ENCODE results near the gene ANO9.
"Not testable (repeated sequence)": the region's sequence is repeated elsewhere in the genome, so short reads cannot be mapped to it uniquely, and the experiment has no call there.

The ANO9 gene

GRCh38 chr11:400241-400689 lies 41.5 kb downstream of the ANO9 start:
- DNase-seq = no peak

DNA sequence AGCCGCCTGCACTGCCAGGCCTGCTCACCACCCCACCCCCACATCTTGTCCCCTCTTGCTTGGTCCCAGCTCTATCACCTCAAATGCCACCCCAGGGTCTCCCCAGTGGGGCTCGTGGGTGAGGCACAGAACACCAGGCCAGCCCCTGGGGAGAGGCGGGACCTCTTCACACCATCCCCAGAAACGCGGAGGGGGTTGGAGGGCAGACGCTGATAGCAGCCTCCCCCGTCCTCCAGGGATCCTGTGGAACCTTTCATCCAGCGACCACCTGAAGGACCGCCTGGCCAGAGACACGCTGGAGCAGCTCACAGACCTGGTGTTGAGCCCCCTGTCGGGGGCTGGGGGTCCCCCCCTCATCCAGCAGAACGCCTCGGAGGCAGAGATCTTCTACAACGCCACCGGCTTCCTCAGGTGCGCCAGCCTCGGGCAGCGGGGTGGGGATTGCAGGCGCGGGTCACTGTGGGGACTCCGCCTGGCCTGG lies 42.0 kb downstream of the ANO9 start:
- no peak for DNase-seq

DNA sequence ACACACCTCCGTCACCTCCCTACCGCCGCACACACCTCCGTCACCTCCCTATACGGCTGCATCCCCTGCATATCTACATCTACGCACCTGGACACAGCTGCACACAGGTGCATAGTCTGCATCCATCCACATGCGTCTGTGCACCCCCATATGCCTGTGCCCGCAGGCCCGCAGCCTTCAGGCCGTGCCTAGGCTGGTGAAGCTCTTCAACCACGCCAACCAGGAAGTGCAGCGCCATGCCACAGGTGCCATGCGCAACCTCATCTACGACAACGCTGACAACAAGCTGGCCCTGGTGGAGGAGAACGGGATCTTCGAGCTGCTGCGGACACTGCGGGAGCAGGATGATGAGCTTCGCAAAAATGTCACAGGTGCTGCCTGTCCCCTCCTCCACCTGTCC lies 43.0 kb downstream of the ANO9 start:
- DNase-seq = no peak

DNA sequence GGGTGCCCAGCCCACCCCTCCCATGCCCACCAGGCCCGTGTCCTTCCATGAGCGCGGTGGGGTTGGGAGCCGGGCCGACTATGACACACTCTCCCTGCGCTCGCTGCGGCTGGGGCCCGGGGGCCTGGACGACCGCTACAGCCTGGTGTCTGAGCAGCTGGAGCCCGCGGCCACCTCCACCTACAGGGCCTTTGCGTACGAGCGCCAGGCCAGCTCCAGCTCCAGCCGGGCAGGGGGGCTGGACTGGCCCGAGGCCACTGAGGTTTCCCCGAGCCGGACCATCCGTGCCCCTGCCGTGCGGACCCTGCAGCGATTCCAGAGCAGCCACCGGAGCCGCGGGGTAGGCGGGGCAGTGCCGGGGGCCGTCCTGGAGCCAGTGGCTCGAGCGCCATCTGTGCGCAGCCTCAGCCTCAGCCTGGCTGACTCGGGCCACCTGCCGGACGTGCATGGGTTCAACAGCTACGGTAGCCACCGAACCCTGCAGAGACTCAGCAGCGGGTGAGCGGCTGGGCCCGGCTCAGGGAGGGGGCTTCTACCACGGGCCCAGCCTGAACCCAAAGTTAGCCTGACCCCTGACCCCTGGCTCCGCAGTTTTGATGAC lies 44.8 kb downstream of the ANO9 start:
- DNase-seq = peak; percentile 65

DNA sequence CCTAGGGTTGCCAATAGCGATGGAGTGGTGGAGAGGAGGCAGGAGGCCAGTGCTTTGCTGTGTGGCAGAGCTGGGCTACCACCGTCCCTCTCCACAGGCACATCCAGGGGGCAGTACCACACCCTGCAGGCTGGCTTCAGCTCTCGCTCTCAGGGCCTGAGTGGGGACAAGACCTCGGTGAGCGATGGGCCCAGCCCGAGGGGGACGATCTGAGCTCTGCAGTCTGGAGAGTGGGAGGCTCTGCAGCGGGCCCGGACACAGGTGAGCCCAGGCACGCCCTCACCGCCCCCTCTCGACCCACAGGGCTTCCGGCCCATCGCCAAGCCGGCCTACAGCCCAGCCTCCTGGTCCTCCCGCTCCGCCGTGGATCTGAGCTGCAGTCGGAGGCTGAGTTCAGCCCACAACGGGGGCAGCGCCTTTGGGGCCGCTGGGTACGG lies 45.3 kb downstream of the ANO9 start:
- DNase-seq = peak; percentile 28

DNA sequence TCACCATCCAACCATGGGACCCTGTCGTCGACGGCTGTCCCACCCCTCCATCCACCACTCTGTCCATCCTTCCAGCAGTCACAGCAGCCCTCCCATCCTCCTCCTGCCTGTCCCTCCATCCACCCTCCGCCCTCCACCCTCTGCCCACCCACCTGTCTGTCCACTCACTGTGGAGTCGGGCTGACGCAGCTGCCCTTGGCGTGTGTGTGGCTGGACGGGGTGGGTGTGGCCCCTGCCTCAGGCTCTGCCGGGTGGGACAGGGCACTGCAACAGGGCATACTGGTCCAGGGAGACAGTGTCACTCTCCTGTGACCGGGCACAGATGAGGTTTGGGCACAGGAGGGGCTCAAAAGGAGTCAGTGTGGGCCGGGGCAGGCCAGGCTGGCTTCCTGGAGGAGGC lies 45.9 kb downstream of the ANO9 start:
- DNase-seq = no peak

DNA sequence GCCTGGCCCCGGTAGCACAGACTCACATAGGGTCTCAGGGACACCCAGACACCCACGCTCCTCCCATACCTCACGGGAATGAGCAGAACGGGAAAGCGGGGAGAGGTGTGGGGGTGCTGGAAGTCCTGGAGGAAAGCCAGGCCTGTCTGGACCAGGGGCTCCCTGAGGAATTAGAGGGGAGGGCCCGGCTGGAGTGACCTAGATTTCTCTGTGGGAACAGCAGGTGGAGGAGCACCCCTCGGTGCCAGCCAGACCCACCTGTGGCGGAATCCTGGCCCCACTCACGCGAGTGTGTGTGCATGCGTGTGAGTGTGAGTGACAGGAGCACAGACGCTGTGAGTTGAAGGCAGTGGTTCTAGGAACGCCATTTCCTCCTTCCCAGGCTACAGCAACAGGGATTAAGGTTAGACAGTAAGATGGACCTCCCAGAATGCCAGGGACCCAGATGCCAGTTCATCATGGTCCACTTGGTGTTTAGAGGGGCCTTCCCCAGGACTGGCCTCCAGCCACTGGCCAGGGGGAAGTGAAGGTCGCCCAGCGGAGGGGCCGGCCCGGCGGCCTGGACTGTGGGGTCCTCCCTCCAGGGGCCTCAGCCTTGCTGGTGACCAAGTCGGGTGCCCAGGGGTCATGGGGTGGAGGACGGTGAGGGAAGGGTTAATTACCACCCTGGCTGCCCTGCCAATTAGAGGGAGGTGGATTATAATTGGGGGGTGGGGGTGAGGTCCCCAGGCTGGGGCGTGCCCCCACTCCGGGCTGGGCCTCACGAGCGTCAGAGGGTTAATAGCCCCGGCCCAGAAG lies 46.8 kb downstream of the ANO9 start:
- no peak for DNase-seq

DNA sequence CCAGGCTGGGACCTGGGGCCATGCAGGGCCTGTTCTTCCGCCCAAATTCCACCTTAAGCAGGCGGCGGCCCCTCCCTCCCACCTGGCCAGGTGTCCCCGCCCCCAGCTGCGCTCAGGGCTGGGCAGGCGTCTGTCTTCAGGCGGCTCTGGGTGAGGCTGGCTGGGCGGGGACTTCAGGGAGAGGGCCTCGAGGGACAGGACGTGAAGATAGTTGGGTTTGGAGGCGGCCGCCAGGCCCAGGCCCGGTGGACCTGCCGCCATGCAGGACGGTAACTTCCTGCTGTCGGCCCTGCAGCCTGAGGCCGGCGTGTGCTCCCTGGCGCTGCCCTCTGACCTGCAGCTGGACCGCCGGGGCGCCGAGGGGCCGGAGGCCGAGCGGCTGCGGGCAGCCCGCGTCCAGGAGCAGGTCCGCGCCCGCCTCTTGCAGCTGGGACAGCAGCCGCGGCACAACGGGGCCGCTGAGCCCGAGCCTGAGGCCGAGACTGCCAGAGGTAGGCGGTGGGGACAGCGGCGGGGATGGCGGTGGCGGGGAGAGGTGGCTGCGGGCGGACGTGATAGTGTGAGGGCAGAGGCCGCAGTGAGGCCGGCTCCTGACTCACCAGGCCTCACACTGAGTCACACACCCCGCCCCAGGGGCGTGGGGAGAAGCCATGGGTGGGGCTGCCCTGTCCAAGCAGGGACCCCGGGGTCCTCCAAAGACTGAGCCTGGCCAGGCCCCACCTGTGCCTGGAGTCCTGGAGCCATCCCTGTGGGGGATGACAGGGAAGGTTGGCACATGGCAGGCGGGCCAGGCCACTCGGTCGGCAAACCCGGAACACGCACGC lies 47.6 kb downstream of the ANO9 start, which contains the start of gene PKP3:
PKP3 (plus strand) TSS at position 176 of the 824 bp plus-strand sequence; CDS start at position 260, 84 bp downstream.
- peak; percentile 59 for DNase-seq

GRCh38 chr11:393219-394033 lies 48.4 kb downstream of the ANO9 start:
- DNase-seq = peak; percentile 84

- DNase-seq = no peak
These were observed 49.6 kb downstream of the ANO9 start for GRCh38 chr11:392102-392777.

DNA sequence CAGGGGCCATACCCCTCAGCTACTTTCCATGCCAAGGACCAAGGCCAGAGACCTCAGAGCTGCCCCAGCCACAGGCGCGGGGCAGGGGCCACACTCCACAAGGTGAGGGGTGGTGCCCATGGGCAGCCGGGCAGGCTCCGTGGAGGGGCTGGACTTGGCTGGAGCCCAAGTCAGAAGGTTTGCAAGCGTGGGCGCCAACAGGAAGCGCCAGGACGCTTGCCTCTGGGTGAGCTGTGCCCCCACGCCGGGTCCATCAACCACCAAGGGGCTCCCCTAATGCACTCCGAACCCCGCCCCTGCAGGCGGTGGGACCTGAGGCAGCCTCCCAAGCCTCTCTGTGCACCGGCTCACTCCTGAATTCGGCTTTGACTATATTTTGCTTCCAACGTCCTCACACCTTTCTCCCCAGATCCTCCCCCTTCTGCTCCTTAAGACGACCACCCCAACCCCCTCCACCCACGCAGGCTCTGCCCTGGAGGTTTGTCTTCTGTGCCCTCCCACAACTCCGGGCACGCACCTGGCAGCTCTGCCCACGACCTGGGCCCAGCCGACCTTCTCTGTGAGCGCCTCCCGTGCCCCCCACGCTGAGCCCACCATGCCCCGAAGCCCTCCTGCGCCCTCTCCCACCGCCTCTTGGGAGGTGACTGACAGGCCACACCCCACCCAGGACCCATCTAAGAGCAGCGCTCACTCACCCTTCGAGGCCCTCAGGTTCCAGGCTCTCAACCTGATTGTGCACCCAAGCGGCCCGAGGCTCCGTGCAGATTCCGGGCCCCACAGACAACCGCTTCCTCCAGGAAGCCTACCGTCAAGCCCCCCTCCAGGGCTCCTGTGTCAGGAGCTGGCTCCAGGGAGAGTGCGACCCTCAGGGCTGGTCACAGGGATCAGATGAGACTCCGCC lies 50.4 kb downstream of the ANO9 start:
- DNase-seq = no peak

GRCh38 chr11:390175-390574 lies 51.6 kb downstream of the ANO9 start:
- no peak for DNase-seq

- not testable (repeated sequence) for DNase-seq
These were observed 52.4 kb downstream of the ANO9 start for GRCh38 chr11:389369-389768.

GRCh38 chr11:387193-387793 lies 54.5 kb downstream of the ANO9 start:
- no peak for DNase-seq

DNA sequence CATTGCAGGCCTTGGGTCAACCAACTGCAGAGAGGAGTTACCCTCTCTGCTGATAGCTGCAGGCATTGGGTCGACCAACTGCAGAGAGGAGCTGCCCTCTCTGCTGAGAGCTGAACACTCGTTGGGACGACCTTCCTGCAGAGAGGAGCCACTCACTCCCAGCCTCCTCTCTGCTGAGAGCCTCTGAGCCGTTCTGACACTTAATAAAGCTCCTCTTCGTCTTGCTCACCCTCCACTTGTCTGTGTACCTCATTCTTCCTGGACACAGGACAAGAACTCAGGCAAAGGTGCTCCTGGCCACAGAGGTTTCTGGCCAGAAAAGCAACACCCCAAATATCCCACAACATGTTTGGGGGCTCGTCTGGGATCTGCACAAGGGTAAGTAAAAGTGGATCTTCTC lies 55.3 kb downstream of the ANO9 start:
- DNase-seq = no peak

GRCh38 chr11:385594-386351 lies 56.0 kb downstream of the ANO9 start:
- DNase-seq = no peak

DNA sequence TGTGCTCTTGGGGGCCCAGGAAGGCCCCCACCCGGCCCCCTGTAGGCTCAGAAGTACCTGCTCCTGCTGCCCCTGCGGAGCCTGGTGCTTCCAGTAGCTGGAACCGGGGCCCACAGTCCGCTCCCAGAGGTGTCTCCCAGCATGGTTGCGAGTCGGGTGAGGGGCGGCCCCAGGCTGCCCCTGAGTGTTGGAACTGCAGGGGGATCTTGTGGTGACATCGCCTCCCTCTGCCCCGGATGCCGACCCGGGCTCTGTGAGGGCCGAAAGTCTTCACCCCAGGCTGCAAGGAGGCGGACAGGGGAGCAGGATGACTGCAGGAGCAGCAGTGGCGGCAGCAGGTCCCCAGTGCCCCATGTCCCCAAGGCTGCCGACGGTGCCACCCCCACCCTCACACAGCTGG lies 57.3 kb downstream of the ANO9 start:
- DNase-seq = no peak

DNA sequence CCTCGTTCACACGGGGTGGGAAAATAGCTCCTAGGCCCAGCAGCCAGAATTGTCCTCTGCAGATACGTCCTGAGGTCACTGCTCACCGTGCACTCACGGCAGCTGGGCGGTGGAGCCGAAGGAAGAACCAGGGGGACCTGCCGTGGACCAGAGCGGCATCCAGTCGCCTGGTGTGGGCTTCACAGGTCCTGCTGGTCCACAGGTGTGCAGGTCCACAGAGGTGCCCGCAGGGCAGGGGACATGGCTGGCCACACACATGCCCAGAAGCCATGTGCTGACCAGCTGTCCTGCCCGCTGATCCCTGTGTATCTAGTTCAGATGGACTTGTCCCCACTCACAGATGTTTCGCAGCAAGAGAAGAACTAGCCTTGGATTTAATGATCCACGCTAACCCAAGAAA lies 58.4 kb downstream of the ANO9 start:
- DNase-seq = no peak

DNA sequence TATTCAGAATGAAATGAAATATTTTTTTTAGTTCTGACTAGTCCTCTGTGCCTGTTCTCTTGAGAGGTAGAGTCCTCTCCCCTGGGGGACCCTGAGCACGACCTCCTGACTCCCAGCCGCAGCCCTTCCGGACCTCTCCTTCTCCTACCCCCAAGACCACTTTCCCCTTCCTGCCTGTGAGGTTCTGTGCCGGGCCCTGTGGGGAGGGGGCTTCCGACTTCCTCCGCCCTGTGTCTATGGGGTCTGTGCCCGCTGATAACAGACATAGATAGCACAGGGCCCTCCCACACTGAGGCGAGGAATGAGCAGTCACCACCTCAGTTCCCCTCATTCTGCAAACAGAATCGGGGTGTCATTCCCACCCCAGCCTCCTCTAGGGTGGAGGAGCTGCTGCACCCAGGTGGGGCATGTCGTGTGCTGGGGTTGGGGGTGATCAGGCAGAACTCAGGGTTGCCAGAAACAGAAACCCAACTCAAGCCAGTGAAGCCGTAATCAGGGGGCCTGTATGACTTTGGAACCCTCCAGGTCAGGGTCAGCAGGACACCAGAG lies 59.7 kb downstream of the ANO9 start:
- no peak for DNase-seq
